GM18526 (cell line): Measurements from ENCODE around the gene CHID1.

Source experiments
- POLR2A ChIP-seq: IDR thresholded peaks from 3 replicates; pipeline ENCODE4 v1.6.1; 2011; ENCODE audit not compliant: insufficient read length; ENCODE audit errors: extremely low read depth

CHID1 gene

DNA sequence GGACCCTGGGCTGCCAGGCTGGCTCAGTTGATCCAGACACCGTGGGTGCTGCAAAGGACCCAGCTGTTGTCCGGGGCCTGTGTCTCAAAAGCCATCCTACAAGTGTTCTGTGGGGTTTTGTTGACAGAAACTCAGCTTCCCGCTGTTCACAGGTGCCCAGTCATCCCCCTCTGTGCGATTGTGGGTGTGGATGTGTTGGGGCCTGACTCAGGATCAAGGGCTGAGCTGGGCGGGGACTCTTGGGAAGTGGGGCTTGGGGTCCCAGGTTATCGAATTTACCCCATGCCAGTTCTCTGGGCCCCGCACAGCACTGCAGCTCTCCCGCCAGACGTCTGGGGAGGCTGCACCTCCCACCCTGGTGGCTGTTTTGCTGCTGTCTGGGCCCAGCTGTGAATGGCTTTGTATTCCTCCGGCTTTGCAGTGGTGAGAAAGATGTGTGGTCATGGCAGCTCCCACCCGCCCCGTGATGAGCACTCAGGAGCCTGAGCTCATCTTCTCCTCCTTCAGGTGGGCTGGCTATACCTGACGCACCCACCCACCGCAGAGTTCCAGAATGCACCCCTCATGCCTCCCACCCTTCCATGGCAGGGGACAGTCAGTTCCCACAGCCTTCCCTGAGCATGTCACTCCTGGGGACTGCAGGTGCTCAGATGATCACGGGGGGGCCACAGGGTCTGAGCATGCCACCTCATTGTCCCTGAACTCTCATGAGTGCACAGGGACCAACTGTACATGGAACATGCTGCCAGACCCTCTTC lies 11.5 kb upstream of the CHID1 start:
- no peak for TF ChIP-seq POLR2A

DNA sequence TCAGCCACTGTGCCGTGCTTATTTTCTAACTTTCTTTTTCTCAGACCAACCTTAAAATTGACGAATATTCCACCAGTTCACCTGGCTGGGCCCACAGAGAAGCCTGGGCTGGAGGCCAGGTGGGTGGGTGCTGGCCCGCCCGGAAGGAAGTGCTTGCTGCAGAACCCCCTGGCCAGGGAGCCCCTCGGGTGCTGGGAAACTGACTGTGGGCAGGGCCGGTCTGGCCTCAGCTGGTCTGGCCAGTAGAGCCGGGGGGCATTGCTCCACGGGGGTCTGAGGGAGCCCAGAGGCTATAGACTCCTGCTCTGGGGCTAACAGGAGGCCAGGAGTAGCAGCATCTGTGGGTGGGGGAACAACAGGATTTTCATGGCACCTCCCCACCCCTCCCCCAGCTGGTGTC lies 6.8 kb upstream of the CHID1 start:
- TF ChIP-seq POLR2A, result no peak

DNA sequence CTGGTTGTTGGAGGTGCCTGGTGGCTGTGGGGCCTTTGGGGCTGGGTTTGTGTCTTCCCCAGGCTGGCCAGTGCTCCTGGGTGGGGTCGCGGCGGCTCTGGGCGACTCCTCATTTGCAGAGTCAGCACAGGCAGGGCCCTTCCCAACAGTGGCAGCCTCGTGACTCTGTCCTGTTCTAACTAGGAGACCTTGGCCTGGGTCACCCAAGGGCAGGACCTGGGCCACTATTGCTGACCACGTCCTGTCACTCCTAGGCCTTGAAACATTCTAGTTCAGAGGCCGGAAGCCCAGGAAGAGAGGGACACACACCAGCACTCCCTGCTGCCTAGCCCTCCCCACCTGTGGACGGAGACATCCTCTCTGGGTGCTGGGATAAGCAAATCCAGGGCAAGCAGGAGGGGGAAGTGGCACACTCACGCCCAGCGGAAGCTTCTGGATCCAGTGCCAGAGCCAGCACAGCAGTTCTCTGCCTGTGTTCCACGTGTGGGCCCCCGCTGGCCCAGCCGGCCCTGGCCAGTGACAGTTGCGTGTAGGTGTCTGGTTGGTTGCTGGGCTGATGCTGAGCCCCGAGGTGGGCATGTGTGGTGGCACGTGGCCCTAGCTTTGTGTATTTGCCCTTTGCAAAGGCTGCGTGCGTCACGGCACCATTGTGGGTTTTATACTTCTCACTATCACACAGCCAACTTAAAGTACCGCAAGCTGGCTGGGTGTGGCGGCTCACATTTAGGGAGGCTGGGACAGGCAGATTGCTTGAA lies 4.3 kb upstream of the CHID1 start:
- TF ChIP-seq POLR2A, result no peak

DNA sequence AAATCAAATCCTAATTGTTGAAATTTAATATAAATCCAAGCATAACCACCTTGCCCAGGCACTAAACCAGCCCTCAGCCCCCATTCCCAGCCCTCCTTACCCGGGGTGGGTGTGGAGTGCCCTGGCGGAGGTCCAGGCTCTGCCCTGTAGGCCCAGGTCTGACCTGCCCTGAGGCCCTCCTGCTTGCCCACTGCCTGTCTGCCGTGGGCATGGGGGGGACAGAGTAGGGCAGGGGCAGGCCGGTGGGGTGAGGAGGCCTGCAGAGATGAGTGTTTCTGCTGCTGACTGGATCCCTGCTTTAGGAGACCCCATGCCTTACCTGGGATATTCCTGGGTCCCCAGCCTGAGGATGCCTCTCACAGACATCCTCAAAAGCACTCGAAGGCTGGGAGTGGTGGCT lies 3.6 kb upstream of the CHID1 start:
- no peak for TF ChIP-seq POLR2A

DNA sequence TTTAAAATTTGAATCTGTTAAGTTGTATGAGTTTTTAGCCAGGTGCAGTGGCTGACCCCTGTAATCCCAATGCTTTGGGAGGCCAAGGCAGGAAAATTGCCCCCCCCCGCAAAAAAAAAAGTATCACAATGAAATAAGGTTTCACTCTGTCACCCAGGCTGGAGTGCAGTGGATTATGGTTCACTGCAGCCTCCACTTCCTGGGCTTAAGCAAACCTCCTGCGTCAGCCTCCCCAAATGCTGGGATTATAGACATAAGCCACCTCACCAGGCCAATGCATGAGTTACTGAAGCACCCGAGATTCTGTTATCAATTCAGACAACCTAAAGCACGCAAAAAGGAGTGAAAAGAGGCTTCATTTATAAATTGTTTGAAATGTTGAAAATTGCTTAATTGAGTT lies 2.4 kb upstream of the CHID1 start:
- no peak for TF ChIP-seq POLR2A

DNA sequence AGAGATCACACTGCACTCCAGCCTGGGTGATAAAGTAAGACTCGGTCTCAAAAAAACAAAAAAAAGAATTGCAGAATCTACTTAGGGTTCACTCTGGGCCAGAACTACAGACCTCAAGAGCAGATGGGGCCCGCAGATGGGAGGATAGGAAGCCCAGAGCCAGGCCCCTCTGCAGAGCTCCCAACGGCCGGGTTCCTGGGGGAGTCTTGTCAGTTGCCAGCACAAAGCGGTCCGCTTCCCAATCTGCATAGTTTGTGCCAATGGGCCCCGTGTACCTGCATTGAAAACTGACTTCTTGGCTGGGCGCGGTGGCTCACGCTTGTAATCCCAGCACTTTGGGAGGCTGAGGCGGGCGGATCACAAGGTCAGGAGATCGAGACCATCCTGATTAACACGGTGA lies 1.7 kb upstream of the CHID1 start:
- no peak for TF ChIP-seq POLR2A

DNA sequence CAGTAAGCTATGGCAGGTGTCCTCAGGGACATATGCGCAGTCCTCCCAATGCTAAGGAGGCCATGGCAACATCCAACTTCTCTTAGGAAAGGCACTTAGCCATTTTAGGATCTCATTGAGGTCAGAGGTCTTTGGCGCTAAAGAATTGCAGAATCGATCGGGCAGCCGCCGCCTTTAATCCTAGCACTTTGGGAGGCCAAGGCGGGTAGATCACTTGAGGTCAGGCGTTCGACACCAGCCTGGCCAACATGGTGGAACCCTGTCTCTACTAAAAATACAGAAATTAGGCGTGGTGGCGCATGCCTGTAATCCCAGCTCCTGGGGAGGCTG lies 1.2 kb upstream of the CHID1 start:
- no peak for TF ChIP-seq POLR2A

DNA sequence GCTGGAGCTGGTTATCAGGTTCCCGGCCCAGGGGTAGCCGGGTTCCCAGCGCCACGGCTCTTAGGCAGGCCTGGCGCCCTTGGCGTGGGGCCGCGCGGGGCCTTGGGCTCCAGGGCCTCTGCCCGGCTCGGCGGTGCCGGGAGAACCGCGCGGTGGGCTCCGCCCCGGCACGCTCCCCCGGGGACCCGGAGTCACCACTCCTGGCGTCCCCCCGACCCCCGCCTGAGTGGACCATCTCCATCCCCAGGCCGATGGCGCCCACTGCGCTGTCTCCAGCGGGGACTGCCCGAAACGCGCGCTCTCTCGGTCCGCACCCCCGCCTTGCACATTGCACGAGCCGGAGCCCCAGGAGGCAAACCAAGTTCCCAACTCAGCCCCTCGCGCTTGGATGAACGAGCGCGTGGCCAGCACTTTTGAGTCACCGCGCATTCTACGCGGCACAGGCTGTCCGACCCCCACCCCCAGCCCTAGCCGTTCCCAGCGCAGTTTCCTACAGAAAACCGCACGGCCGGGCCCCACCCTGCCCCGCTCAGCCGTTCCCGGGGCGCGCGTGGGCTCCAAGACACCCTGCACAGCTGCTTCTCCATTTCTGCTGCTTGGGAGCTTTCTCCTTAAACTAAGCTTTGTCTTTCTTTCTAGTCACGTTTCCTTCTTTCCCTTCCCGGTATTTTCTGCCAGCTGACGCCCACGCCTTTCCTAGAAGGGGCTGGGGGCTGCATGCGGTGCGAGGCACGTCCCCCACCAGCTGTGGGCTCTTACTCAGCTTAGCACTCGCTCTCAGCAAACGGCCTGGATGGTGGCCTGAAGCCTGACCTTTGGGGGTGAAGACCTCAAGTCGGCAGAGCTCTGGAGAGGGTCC lies 650 bp upstream of the CHID1 start:
- TF ChIP-seq POLR2A, result peak; percentile 70

DNA sequence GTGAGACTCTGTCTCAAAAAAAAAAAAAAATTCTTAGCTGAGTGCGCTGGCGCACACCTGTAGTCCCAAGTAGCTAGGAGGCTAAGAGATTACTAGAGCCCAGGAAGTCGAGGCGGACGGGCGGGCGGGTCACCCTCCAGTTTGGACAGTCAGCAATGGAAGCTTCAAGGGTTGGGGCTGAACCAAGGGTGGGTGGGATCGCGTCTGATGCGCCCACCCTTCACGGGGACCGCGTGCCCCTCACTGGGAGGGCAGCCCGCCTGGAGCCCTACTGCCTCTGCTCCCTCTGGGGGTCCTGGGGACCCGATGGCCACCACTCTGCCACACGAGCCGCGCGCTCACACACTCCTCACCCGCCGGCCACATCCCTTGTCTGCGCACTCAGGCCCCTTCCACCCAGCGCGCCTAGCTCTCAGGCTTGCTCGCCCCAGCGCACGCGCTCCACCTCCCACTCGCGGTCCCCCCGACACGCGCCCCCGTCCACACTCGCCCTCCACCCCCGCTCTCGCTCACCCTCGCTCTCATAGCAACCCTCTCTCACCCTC lies 494 bp downstream of the CHID1 start:
- TF ChIP-seq POLR2A, result no peak

DNA sequence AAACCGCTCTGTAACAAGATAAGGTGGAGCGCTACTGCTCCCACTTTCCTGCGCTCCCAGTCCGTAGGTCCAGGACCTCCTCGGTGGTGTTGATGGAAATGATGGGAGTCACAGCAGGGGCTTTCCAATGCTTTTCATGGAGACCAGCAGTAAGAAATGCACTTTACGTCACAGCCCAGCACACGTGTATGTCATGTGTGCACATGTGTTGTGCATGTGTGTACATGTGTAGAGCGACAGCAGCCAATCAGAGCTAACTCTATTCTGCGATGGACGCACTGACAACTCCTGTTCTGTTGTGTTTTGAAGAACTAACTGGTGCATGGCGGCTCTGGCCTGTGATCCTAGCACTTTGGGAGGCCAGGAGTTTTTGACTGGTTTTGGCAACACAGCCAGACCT lies 1.2 kb downstream of the CHID1 start:
- TF ChIP-seq POLR2A, result no peak

DNA sequence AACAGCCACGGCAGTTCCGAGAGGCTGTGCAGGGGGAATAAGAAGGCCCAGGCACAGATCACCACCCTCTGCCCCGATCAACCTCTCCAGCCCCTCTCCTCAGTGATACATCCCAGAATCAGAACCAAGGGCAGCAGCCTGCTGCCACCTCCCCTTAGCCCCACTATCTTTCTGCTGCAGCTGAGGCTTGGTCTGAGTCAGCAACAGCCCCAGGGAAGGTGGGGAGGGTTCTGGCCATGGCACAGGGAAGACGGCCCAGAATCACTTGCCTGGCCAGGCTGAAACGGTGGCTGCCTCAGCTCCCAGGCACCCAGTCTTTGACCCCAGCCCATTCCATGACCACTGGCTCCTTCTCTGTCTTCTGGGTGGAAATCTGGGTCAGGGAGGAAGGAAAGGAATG lies 2.3 kb downstream of the CHID1 start:
- TF ChIP-seq POLR2A, result no peak

DNA sequence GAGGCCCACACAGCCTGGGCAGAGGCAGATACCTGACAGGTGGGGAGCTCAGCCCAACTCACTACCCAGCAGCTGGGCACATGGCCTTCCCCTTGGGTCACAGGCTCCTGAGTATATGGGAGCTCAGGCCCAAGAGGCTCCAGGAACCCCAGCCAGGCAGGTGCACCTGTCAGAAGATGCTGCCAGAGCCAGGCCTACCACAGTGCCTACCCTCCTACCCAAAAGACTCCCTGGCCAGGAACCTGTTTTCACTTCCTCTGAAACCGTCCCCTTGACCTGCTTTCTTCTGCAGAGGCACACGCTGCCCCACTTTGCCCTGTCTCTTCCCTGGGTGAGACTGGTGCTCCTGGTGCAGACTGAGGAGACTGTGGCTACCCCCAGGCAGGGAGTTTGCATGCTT lies 2.9 kb downstream of the CHID1 start:
- TF ChIP-seq POLR2A, result no peak

DNA sequence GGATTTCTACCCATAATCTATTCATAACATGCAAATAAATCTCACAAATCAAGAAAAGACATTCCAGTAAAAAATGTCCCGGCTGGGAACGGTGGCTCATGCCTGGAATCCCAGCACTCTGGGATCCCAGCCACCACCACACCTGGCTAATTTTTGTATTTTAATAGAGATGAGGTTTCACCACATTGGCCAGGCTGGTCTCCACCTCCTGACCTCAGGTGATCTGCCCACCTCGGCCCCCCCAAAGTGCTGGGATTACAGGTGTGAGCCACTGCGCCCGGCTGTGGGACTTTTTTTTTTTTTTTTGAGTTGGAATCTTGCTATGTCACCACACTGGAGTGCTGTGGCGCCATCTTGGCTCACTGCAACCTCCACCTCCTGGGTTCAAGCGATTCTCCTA lies 4.7 kb downstream of the CHID1 start:
- no peak for TF ChIP-seq POLR2A

DNA sequence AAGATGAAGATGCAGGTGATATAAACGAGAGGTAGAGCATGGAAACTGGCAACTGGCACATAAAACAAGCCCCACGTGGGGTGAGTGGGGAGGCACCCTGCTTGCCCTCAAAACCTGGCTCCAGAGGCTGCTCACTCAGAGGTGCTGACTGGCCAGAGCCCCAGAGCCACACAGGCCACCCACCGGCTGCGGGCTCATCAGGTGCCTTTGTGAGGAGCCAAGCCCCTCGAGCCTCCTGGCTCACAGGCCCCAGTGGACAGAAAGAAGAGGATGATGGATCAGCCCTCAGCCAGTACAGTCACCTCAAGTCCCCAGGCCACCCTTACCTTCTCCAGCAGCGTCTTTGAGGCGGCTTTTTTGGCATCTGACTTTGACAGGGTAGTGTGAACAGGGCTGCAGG lies 6.2 kb downstream of the CHID1 start:
- no peak for TF ChIP-seq POLR2A

DNA sequence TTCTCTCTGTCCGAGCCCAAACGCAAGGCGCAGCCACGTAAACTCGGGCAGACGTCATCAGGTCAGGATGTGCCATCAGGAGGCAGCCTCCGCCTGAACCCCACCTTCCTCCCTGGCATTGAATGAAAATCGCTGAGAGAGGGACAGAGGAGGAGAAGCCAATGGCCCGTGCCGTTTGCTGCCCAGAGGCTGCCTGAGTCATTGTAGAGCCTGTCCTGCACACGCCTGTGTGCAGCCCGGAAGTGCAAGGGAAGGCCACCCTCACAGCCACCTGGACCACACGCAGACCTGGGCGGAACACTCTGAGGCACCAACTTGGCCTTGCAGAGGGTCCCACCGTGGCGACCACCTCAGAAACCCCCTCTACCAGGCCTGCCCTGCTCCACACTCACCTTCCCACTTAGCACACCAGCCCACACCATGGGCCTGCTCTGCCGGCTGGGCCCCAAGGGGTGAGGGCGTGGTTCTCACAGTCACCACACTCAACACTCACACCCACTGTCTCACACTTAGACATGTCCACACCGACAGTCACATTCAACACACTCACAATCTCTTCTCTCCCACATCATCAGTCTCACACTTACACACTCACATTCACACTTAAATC lies 9.1 kb downstream of the CHID1 start:
- TF ChIP-seq POLR2A, result no peak
